ENCODE results near the gene ANTKMT. TPM values are rescaled to one million over a fixed set of nuclear protein-coding genes. Genes with fewer than 3 reads are reported as not detected.

ANTKMT gene
- total and polyA plus RNA-seq, 2 of the 4 experiments (the other 2 are of a cell fraction) = 7.3 to 16.2 TPM

DNA sequence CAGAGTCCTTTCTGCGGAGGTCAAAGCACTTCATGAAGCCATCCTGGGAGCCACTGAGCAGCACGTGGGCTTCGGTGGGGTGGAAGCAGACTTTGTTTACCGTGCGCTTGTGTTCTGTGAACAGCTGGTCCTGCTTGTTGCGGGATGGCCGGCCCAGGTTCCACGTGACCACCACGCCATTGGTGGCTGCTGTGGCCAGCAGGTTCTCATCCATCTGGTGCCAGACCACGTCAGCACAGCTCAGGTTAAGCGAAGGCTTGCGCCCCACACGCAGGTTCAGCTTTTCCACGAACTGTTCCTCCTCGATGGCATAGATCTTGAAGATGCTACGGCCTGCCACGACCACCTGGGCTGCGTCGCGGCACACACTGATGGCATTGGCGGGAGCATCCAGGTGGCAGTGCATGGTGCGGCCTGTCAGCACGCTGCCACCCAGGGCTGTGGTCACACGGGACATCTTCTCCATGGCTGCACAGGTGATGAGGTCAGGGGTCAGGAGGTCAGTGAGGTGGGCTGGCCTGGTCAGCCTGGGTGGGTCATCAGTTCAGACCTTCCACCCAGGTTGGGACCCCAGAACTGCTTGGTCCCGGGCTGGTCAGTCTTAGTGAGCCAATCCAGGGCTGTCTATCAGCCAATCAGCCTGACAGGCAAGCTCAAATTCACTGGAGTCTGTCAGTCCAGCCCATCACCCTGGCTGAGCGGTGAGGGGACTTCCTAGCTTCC, 31.6 kb upstream of the ANTKMT start:
- intact Hi-C loops (cut with micrococcal nuclease) = no loop called here
- Histone ChIP-seq H3K23ac (ENCODE audit: low read depth, low read length) (no peak overlapping the region), H4K8ac (ENCODE audit: low read depth in 2 of 2, low read length in 2 of 2) (peak overlapping the region; percentile 68 to 84), H3K4me2 (ENCODE audit: low read depth, low read length) (peak overlapping the region; percentile 97), H3K18ac (ENCODE audit: low read depth, low read length) (no peak overlapping the region), H2AK5ac (ENCODE audit: low read depth, low read length) (peak overlapping the region; percentile 62), H4K91ac (ENCODE audit: insufficient read depth, low read depth, low read length) (no peak overlapping the region), H3K9ac (ENCODE audit: low read depth, low read length) (peak overlapping the region; percentile 84), H3K56ac (ENCODE audit: extremely low read depth, insufficient read depth, low read length) (no peak overlapping the region; the same call in 1 of the 2 replicates), H3K9me1 (ENCODE audit: insufficient read depth, low read length) (peaks cover 7% of the 10 kb centered on the region), H3K4ac (ENCODE audit: low read depth, low read length) (peak overlapping the region; percentile 48), H2BK5ac (ENCODE audit: low read depth, low read length, poor library complexity, severe bottlenecking) (no peak overlapping the region), H3K9me3 (ENCODE audit: control insufficient read depth, insufficient read depth, low read length) (no peaks in the 10 kb centered on the region; the same call in 1 of the 2 replicates), H2BK120ac (ENCODE audit: low read depth, low read length) (no peak overlapping the region), H3K14ac (replicated peaks; ENCODE audit: low read depth, low read length) (0 out of 2 replicates have a peak overlapping the region, but pooled peaks have one; percentile 16), H2AFZ (replicated peaks; ENCODE audit: low read length, poor library complexity) (peak overlapping the region; percentile 96), H3K4me3 (ENCODE audit: insufficient read depth, low read depth, low read length) (peak overlapping the region; percentile 92), H2BK15ac (ENCODE audit: low read depth, low read length) (no peak overlapping the region), H2BK20ac (ENCODE audit: low read depth, low read length) (no peak overlapping the region), H3K79me1 (ENCODE audit: low read depth in 1 of 2, low read length in 2 of 2) (peaks cover 9 to 31% of the 10 kb centered on the region in 2 experiments; a peak in 3 of 4 replicates), H3K27me3 (ENCODE audit: control insufficient read depth, insufficient read depth, low read length) (peaks cover 22% of the 10 kb centered on the region), H2AK9ac (replicated peaks; ENCODE audit: low read depth, low read length, poor library complexity) (peak overlapping the region; percentile 48), H3K4me1 (ENCODE audit: control insufficient read depth, insufficient read depth, low read length) (peaks cover 12% of the 10 kb centered on the region), H4K5ac (ENCODE audit: low read depth, low read length) (peak overlapping the region; percentile 73), H3K36me3 (ENCODE audit: control insufficient read depth, insufficient read depth, low read length) (peaks cover 22% of the 10 kb centered on the region), H3K27ac (ENCODE audit: insufficient read depth, low read length) (peak overlapping the region; percentile 86), H4K20me1 (ENCODE audit: insufficient read depth, low read length) (no peaks in the 10 kb centered on the region; the same call in 1 of the 2 replicates)
- no peak for DNase-seq
- WGBS, 2 experiments (ENCODE audit: extremely low coverage in 2 of 2, insufficient read length in 1 of 2) = 88% methylated on average over 18 of the region's 26 CpGs; no CpG with 5 or more reads in 1 of the 2 experiments
- CTCF ChIA-PET = no interaction called here
- dilution Hi-C loops (cut with HindIII; ENCODE audit: low sequenced_read_pairs, unreplicated experiment) = no loop called here
- BruUV-seq (replicated peaks) = no TSS peak
- no peak for TF ChIP-seq RFX5 (IDR thresholded peaks at IDR 0.05; ENCODE audit: low read depth, low read length)
- TF ChIP-seq MXI1 (IDR thresholded peaks at IDR 0.05; ENCODE audit: borderline replicate concordance, low read depth, low read length) = no peak
- TF ChIP-seq, protein P1, sequence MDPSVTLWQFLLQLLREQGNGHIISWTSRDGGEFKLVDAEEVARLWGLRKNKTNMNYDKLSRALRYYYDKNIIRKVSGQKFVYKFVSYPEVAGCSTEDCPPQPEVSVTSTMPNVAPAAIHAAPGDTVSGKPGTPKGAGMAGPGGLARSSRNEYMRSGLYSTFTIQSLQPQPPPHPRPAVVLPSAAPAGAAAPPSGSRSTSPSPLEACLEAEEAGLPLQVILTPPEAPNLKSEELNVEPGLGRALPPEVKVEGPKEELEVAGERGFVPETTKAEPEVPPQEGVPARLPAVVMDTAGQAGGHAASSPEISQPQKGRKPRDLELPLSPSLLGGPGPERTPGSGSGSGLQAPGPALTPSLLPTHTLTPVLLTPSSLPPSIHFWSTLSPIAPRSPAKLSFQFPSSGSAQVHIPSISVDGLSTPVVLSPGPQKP (IDR thresholded peaks at IDR 0.05; ENCODE audit: borderline replicate concordance, low read depth, low read length) = no peak
- TF ChIP-seq CTCF (conservative IDR thresholded peaks at IDR 0.05; ENCODE audit: low read depth, low read length) = no peak
- no peak for TF ChIP-seq CEBPB (IDR thresholded peaks at IDR 0.05; ENCODE audit: low read depth, low read length)
- TF ChIP-seq MAZ (IDR thresholded peaks at IDR 0.05; ENCODE audit: borderline replicate concordance, low read depth, low read length) = no peak
- TF ChIP-seq RAD21 (IDR thresholded peaks at IDR 0.05; ENCODE audit: low read length) = no peak
- TF ChIP-seq CHD1 (IDR thresholded peaks at IDR 0.05; ENCODE audit: low read depth, low read length) = no peak
- TF ChIP-seq SMC3 (IDR thresholded peaks at IDR 0.05; ENCODE audit: low read depth, low read length) = no peak
- no peak for TF ChIP-seq FOS (IDR thresholded peaks at IDR 0.05; ENCODE audit: low read depth, low read length)
- TF ChIP-seq BHLHE40 (IDR thresholded peaks at IDR 0.05; ENCODE audit: low read depth, low read length) = no peak
- no peak for TF ChIP-seq USF2 (IDR thresholded peaks at IDR 0.05; ENCODE audit: low read depth, low read length)
- no peak for TF ChIP-seq RCOR1 (IDR thresholded peaks at IDR 0.05; ENCODE audit: insufficient replicate concordance, low read length)
- TF ChIP-seq NFE2L2 (IDR thresholded peaks at IDR 0.05; ENCODE audit: low read depth, low read length) = no peak
- no peak; the same call in 1 of the 2 replicates for ATAC-seq (ENCODE audit: low read depth)
- in situ Hi-C loops (cut with MboI; ENCODE audit: low sequenced_read_pairs) = no loop called here
- POLR2A ChIA-PET (ENCODE audit: unreplicated experiment) = no interaction called here

All from IMR-90 (cell line).